Ascending aorta (tissue), 2 donors: ENCODE data around the gene GHSR. TPM values are rescaled to one million over a fixed set of nuclear protein-coding genes. Genes with fewer than 3 reads are reported as not detected.
"Not testable (repeated sequence)": the region's sequence is repeated elsewhere in the genome, so short reads cannot be mapped to it uniquely, and the experiment has no call there.

Experiments
- DNase-seq, 2 donors: peaks; one replicate each; pipeline ENCODE4 v3.0.0-alpha.2; 2019; ENCODE audit warnings: low spot score in 2 of 2
- H3K27ac ChIP-seq, 2 donors: fragments of 200-600 bp; sonication (generic); one replicate each; pipeline ENCODE4 v1.5.1; 2016 to 2017; ENCODE audit warnings: mild to moderate bottlenecking in 1 of 2
- H3K27me3 ChIP-seq: fragments of 200-600 bp; sonication (generic); one replicate; pipeline ENCODE4 v1.5.1; 2017
- H3K36me3 ChIP-seq, 2 donors: fragments of 200-600 bp; sonication (generic); one replicate each; pipeline ENCODE4 v1.5.1; 2016
- H3K4me1 ChIP-seq, 2 donors: fragments of 200-600 bp; sonication (generic); one replicate each; pipeline ENCODE4 v1.5.1; 2016 to 2017; ENCODE audit warnings: mild to moderate bottlenecking in 1 of 2
- H3K4me3 ChIP-seq, 2 donors: fragments of 200-600 bp; sonication (generic); one replicate each; pipeline ENCODE4 v1.5.1; 2016 to 2017; ENCODE audit warnings: mild to moderate bottlenecking in 1 of 2
- H3K9me3 ChIP-seq, 2 donors: fragments of 200-600 bp; sonication (generic); one replicate each; pipeline ENCODE4 v1.5.1; 2016
- CTCF ChIP-seq, 3 experiments: fragments of 200-600 bp in 2 of 3; fragments of 450-650 bp in 1 of 3; sonication (generic) in 2 of 3; IDR thresholded peaks; one replicate each; pipeline ENCODE4 v1.5.1; 2016 to 2019; ENCODE audit warnings: antibody characterized with exemption in 3 of 3, mild to moderate bottlenecking in 1 of 3, moderate library complexity in 1 of 3
- intact Hi-C: fragments of 100-400 bp; cut with DNase I; formaldehyde crosslinking; loops from one replicate; pipeline ENCODE4 v1.15.1; 2023
- total RNA-seq: library from RNA; depleted of rRNA; stranded (reverse); fragments of >200 nt; gene quantifications from one replicate; pipeline ENCODE4 v1.1.0, GENCODE V29; 2016

The GHSR gene
- total RNA-seq = not detected

- Histone ChIP-seq H3K36me3 (no peaks in the 10 kb centered on the region), H3K27me3 (peaks cover 20% of the 10 kb centered on the region), H3K27ac (no peak within 1 kb of the TSS), H3K4me1 (no peaks in the 10 kb centered on the region), H3K4me3 (no peak within 1 kb of the TSS), H3K9me3 (no peaks in the 10 kb centered on the region)
- no peak for DNase-seq
- no peak for TF ChIP-seq CTCF (IDR thresholded peaks at IDR 0.05)
- intact Hi-C loops = no loop called here
These were observed at the start of gene GHSR for GRCh38 chr3:172447611-172448579. GHSR (minus strand) TSS chr3:172448456; CDS start chr3:172448413, 43 bp downstream.

- TF ChIP-seq CTCF (IDR thresholded peaks at IDR 0.05) = peak; percentile 68 to 76 (median 73)
- intact Hi-C loops = loop anchor here (1.0 to 2.0 kb wide), 3 partner anchors 105 to 221 kb away; partner anchors contain the start of gene NCEH1
- not testable (repeated sequence) for H3K4me1 ChIP-seq, H3K9me3 ChIP-seq, H3K27me3 ChIP-seq, H3K27ac ChIP-seq, H3K4me3 ChIP-seq, H3K36me3 ChIP-seq
- DNase-seq = peak in 1 of 2 donors; percentile 88
These were observed 42.0 kb upstream of the GHSR start for GRCh38 chr3:172490198-172490669.

GRCh38 chr3:172478116-172478515 is 29.9 kb upstream of the GHSR start:
- no peaks in the 10 kb centered on the region for H3K4me1 ChIP-seq
- no peaks in the 10 kb centered on the region for H3K9me3 ChIP-seq
- H3K27me3 ChIP-seq = no peaks in the 10 kb centered on the region
- no peak overlapping the region for H3K27ac ChIP-seq
- intact Hi-C loops = loop anchor here (5.0 kb wide), 1 partner anchor 836 kb away; no protein-coding TSS in a partner anchor
- DNase-seq = no peak
- no peak for TF ChIP-seq CTCF (IDR thresholded peaks at IDR 0.05)
- no peaks in the 10 kb centered on the region for H3K36me3 ChIP-seq
- no peak overlapping the region for H3K4me3 ChIP-seq

GRCh38 chr3:172476347-172476746 is 28.1 kb upstream of the GHSR start:
- Histone ChIP-seq H3K27ac (no peak overlapping the region), H3K27me3 (no peaks in the 10 kb centered on the region), H3K4me3 (peak overlapping the region; percentile 48 to 57), H3K9me3 (no peaks in the 10 kb centered on the region), H3K4me1 (no peaks in the 10 kb centered on the region), H3K36me3 (no peaks in the 10 kb centered on the region)
- DNase-seq = no peak
- no peak for TF ChIP-seq CTCF (IDR thresholded peaks at IDR 0.05)
- intact Hi-C loops = loop anchor here (5.0 kb wide), 1 partner anchor 834 kb away; no protein-coding TSS in a partner anchor

- no peak for DNase-seq
- no peaks in the 10 kb centered on the region for H3K27me3 ChIP-seq
- H3K9me3 ChIP-seq = no peaks in the 10 kb centered on the region
- H3K27ac ChIP-seq = no peak overlapping the region
- H3K4me3 ChIP-seq = no peak overlapping the region
- H3K36me3 ChIP-seq = no peaks in the 10 kb centered on the region
- TF ChIP-seq CTCF (IDR thresholded peaks at IDR 0.05) = no peak
- intact Hi-C loops = loop anchor here (5.0 kb wide), 1 partner anchor 833 kb away; no protein-coding TSS in a partner anchor
- H3K4me1 ChIP-seq = no peaks in the 10 kb centered on the region
These were observed 27.4 kb upstream of the GHSR start for GRCh38 chr3:172475703-172476102.
